Measurements from ENCODE around the gene SHBG. TPM values are rescaled to one million over a fixed set of nuclear protein-coding genes. Genes with fewer than 3 reads are reported as not detected.
A peak's percentile ranks its signal among the peaks of the same experiment; 100 is the strongest.

The SHBG gene
- total RNA-seq, 1 experiment from 2014 or later, result 0.35 TPM

- no peaks in the 10 kb centered on the region for H3K9me3 Mint-ChIP-seq (ENCODE audit: unreplicated experiment)
- no peaks in the 10 kb centered on the region for H3K27me3 Mint-ChIP-seq (ENCODE audit: insufficient read depth, unreplicated experiment)
- no peak for TF ChIP-seq CTCF (IDR thresholded peaks at IDR 0.05; ENCODE audit: unreplicated experiment)
- H3K27ac Mint-ChIP-seq (ENCODE audit: low read depth, unreplicated experiment), result peak overlapping the region; percentile 84
- intact Hi-C loops (cut with micrococcal nuclease), result loop anchor here (2.0 kb wide), 1 partner anchor 23 kb away; the partner anchor contains the start of gene SOX15
- ChIA-PET CTCF (interaction anchor here (0.6 to 3.4 kb wide), 7 partner anchors 11 to 74 kb away, joined by 3 to 15 read pairs (median 4); partner anchors contain the start of genes SAT2, SOX15, TP53 and WRAP53), POLR2A (interaction anchor here (0.6 to 10.5 kb wide), 15 partner anchors 10 to 309 kb away, joined by 3 to 206 read pairs (median 8); partner anchors contain the start of genes CD68, DNAH2, MPDU1 and NAA38)
- H3K4me1 Mint-ChIP-seq (ENCODE audit: insufficient read depth, unreplicated experiment), result peaks cover 32% of the 10 kb centered on the region
- BruUV-seq (replicated peaks), result TSS peak; percentile 38
- peak overlapping the region; percentile 80 for H3K4me3 Mint-ChIP-seq (ENCODE audit: unreplicated experiment)
- peak; percentile 40 for DNase-seq (ENCODE audit: unreplicated experiment)
- H3K36me3 Mint-ChIP-seq (ENCODE audit: insufficient read depth, unreplicated experiment), result peaks cover 24% of the 10 kb centered on the region
Measured at GRCh38 chr17:7613769-7614424, 16.0 kb upstream of the SHBG start.

DNA sequence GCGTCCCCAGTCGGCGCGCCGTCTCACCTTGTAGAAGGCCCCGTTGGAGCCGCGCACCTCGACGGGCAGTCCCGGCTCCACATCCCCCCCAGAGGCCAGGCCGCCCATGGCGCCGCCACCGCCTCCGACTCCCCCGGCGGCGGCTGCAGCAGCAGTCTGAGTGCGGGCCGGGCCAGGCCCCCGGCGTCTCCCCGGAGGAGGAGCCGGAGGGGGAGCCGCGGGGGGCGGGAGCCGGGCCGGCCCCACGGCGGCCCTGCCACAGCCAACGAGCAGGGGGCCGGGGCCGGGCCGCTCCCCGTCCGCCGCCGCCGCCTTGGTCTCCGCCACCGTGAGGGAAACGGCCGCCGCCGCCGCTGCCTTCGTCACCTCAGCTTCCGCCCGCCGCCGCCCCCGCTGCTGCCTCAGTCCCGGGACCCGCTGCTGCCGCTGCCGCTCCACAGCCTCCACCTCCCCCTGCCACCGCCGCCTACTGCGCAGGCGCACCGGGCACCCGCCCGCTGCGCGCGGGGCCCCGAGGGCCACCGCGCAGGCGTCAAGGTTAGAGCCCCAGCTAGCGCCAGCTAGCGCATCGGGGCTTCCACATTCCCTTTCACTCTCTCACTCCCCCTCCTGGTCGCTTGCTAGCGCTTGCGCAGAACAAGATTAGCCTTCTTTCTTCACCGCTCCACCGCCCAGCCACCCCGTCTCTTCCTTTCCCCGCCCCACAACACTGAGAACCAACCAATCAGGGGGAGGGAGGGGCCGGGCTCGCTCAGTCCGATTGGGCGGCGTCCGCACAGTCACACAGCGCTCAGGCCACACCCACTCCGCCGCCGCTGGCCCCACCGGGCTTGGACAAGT lies 15.3 kb upstream of the SHBG start, which contains the start of gene FXR2:
Gene FXR2, minus strand, starts transcription at position 473 of the 840 bp plus-strand sequence. Its CDS starts 365 bp downstream, at position 108.
- POLR2A ChIA-PET, result interaction anchor here (0.6 to 10.5 kb wide), 24 partner anchors 11 to 1958 kb away, joined by 3 to 206 read pairs (median 4); partner anchors contain the start of genes CD68, CNTROB, DNAH2 and MPDU1
- TF ChIP-seq CTCF (IDR thresholded peaks at IDR 0.05; ENCODE audit: unreplicated experiment), result peak; percentile 37
- intact Hi-C loops (cut with micrococcal nuclease), result loop anchor here (2.0 kb wide), 1 partner anchor 24 kb away; the partner anchor contains the start of gene SOX15
- H3K4me3 Mint-ChIP-seq (ENCODE audit: unreplicated experiment), result peak within 1 kb of the TSS; percentile 80
- H3K4me1 Mint-ChIP-seq (ENCODE audit: insufficient read depth, unreplicated experiment), result peaks cover 32% of the 10 kb centered on the region
- peak within 1 kb of the TSS; percentile 95 for H3K27ac Mint-ChIP-seq (ENCODE audit: low read depth, unreplicated experiment)
- CTCF ChIA-PET, result interaction anchor here (0.6 to 3.4 kb wide), 16 partner anchors 9 to 669 kb away, joined by 3 to 15 read pairs (median 3); partner anchors contain the start of genes SAT2, SOX15, TP53 and WRAP53
- peaks cover 19% of the 10 kb centered on the region for H3K36me3 Mint-ChIP-seq (ENCODE audit: insufficient read depth, unreplicated experiment)
- H3K9me3 Mint-ChIP-seq (ENCODE audit: unreplicated experiment), result no peaks in the 10 kb centered on the region
- BruUV-seq (replicated peaks), result no TSS peak
- peak; percentile 99 for DNase-seq (ENCODE audit: unreplicated experiment)
- H3K27me3 Mint-ChIP-seq (ENCODE audit: insufficient read depth, unreplicated experiment), result no peaks in the 10 kb centered on the region

GRCh38 chr17:7615265-7615747 lies 14.6 kb upstream of the SHBG start:
- ChIA-PET CTCF (interaction anchor here (0.6 to 2.0 kb wide), 13 partner anchors 10 to 668 kb away, joined by 3 to 10 read pairs (median 3); partner anchors contain the start of gene SAT2), POLR2A (interaction anchor here (0.6 to 10.5 kb wide), 22 partner anchors 11 to 1958 kb away, joined by 3 to 206 read pairs (median 4); partner anchors contain the start of genes CD68, CNTROB, DNAH2 and MPDU1)
- no peak for TF ChIP-seq CTCF (IDR thresholded peaks at IDR 0.05; ENCODE audit: unreplicated experiment)
- Mint-ChIP-seq H3K9me3 (ENCODE audit: unreplicated experiment) (no peaks in the 10 kb centered on the region), H3K4me3 (ENCODE audit: unreplicated experiment) (peak overlapping the region; percentile 80), H3K4me1 (ENCODE audit: insufficient read depth, unreplicated experiment) (peaks cover 31% of the 10 kb centered on the region), H3K27me3 (ENCODE audit: insufficient read depth, unreplicated experiment) (no peaks in the 10 kb centered on the region), H3K27ac (ENCODE audit: low read depth, unreplicated experiment) (peak overlapping the region; percentile 95), H3K36me3 (ENCODE audit: insufficient read depth, unreplicated experiment) (peaks cover 17% of the 10 kb centered on the region)
- intact Hi-C loops (cut with micrococcal nuclease), result loop anchor here (2.0 kb wide), 1 partner anchor 25 kb away; the partner anchor contains the start of gene SOX15
- no peak for DNase-seq (ENCODE audit: unreplicated experiment)
- no TSS peak for BruUV-seq (replicated peaks)

All from MCF 10A (cell line).